ENCODE results near the gene CREB5.
"Not testable (repeated sequence)": the region's sequence is repeated elsewhere in the genome, so short reads cannot be mapped to it uniquely, and the experiment has no call there.

The CREB5 gene

DNA sequence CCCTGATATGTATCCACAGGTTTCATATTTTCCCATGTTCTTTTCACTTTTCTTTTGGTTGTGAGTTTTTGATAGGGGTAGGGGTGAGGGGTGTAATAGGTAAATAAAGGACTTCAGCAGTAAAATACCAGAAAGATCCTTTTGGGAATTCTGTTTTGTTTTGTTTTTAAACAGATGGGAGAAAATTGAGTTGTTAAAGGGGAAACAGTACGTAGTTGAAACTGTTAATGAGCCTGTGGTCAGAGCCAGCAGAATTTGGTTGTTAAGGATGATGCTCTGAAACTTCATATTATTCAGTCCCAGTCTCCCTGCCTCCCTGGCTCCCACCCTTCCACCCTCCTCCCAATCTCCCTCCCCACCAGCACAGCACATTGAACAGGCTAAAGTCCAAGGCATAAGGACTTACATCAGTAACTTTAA is 195.9 kb downstream of the CREB5 start:
- Histone ChIP-seq H3K9ac (ENCODE audit: low read length in 2 of 2) (no peak overlapping the region), H3K9me3 (ENCODE audit: control insufficient read depth in 2 of 2, low read length in 2 of 2) (no peaks in the 10 kb centered on the region), H3K4me1 (ENCODE audit: control insufficient read depth, insufficient read depth, low read length) (no peaks in the 10 kb centered on the region), H3K4me3 (ENCODE audit: low read length in 2 of 2) (no peak overlapping the region), H3K27me3 (ENCODE audit: control insufficient read depth in 1 of 2, insufficient read depth in 2 of 2, low read length in 2 of 2) (no peaks in the 10 kb centered on the region), H3K36me3 (ENCODE audit: control insufficient read depth in 2 of 2, insufficient read depth in 2 of 2, low read length in 2 of 2) (no peaks in the 10 kb centered on the region), H3K27ac (ENCODE audit: low read length) (no peak overlapping the region)

DNA sequence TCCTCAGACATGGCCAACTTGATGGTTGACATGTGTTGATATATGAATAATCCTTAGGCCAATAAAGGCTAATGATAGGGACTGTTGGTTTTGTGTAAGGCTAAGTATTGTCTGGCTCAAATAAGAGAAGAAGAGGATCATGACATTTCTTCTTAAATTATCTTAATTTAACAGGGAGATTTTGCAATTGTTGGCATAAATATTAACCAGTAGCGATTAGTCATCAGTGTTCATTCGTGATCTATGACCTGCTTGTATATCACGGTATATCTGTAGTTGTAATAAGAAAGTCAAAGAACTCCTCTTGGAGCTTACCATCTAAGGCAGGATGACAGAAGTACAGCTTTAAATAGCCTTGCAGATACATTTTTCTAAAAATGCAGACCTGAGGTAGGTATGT is 196.4 kb downstream of the CREB5 start:
- no peaks in the 10 kb centered on the region for H3K27me3 ChIP-seq (ENCODE audit: control insufficient read depth in 1 of 2, insufficient read depth in 2 of 2, low read length in 2 of 2)
- H3K27ac ChIP-seq (ENCODE audit: low read length) = no peak overlapping the region
- H3K36me3 ChIP-seq (ENCODE audit: control insufficient read depth in 2 of 2, insufficient read depth in 2 of 2, low read length in 2 of 2) = no peaks in the 10 kb centered on the region
- H3K4me3 ChIP-seq (ENCODE audit: low read length in 2 of 2) = no peak overlapping the region
- no peak overlapping the region for H3K9ac ChIP-seq (ENCODE audit: low read length in 2 of 2)
- H3K9me3 ChIP-seq (ENCODE audit: control insufficient read depth in 2 of 2, low read length in 2 of 2) = no peaks in the 10 kb centered on the region
- no peaks in the 10 kb centered on the region for H3K4me1 ChIP-seq (ENCODE audit: control insufficient read depth, insufficient read depth, low read length)

- no peak overlapping the region for H3K9ac ChIP-seq (ENCODE audit: low read length in 2 of 2)
- no peaks in the 10 kb centered on the region for H3K36me3 ChIP-seq (ENCODE audit: control insufficient read depth in 2 of 2, insufficient read depth in 2 of 2, low read length in 2 of 2)
- H3K27me3 ChIP-seq (ENCODE audit: control insufficient read depth in 1 of 2, insufficient read depth in 2 of 2, low read length in 2 of 2) = no peaks in the 10 kb centered on the region
- no peaks in the 10 kb centered on the region for H3K4me1 ChIP-seq (ENCODE audit: control insufficient read depth, insufficient read depth, low read length)
- no peak overlapping the region for H3K4me3 ChIP-seq (ENCODE audit: low read length in 2 of 2)
- H3K27ac ChIP-seq (ENCODE audit: low read length) = no peak overlapping the region
- no peaks in the 10 kb centered on the region for H3K9me3 ChIP-seq (ENCODE audit: control insufficient read depth in 2 of 2, low read length in 2 of 2)
Observed at GRCh38 chr7:28609608-28610007, 197.3 kb downstream of the CREB5 start.

GRCh38 chr7:28611399-28611897 is 199.1 kb downstream of the CREB5 start:
- not testable (repeated sequence) for H3K36me3 ChIP-seq (ENCODE audit: control insufficient read depth in 2 of 2, insufficient read depth in 2 of 2, low read length in 2 of 2); H3K4me1 ChIP-seq (ENCODE audit: control insufficient read depth, insufficient read depth, low read length); H3K27ac ChIP-seq (ENCODE audit: low read length); H3K9me3 ChIP-seq (ENCODE audit: control insufficient read depth in 2 of 2, low read length in 2 of 2); H3K4me3 ChIP-seq (ENCODE audit: low read length in 2 of 2); H3K27me3 ChIP-seq (ENCODE audit: control insufficient read depth in 1 of 2, insufficient read depth in 2 of 2, low read length in 2 of 2); H3K9ac ChIP-seq (ENCODE audit: low read length in 2 of 2)

DNA sequence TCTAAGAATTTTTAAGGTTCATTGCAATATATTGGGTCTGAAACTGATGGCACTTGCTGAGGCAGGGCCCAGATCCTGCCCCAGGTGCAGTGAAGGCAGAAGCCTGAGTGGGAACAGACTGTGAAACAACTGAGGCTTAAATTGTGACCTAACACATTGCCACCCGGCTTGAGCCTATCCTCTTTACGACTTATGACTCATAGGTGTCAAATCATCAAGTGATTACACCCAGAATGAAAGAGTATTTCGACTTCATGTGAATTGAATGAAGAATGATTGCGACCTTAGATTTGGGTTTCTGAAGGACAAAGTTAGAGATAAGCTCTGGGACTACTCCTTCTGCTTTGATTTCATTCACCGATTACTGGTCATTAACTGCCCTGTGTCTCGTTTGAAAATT is 200.9 kb downstream of the CREB5 start:
- no peak overlapping the region for H3K4me3 ChIP-seq (ENCODE audit: low read length in 2 of 2)
- no peaks in the 10 kb centered on the region for H3K36me3 ChIP-seq (ENCODE audit: control insufficient read depth in 2 of 2, insufficient read depth in 2 of 2, low read length in 2 of 2)
- H3K27me3 ChIP-seq (ENCODE audit: control insufficient read depth in 1 of 2, insufficient read depth in 2 of 2, low read length in 2 of 2) = no peaks in the 10 kb centered on the region
- no peak overlapping the region for H3K27ac ChIP-seq (ENCODE audit: low read length)
- H3K9me3 ChIP-seq (ENCODE audit: control insufficient read depth in 2 of 2, low read length in 2 of 2) = no peaks in the 10 kb centered on the region
- H3K9ac ChIP-seq (ENCODE audit: low read length in 2 of 2) = no peak overlapping the region
- H3K4me1 ChIP-seq (ENCODE audit: control insufficient read depth, insufficient read depth, low read length) = no peaks in the 10 kb centered on the region

- Histone ChIP-seq H3K4me1 (ENCODE audit: control insufficient read depth, insufficient read depth, low read length) (peaks cover 3% of the 10 kb centered on the region), H3K4me3 (ENCODE audit: low read length in 2 of 2) (no peak overlapping the region), H3K27ac (ENCODE audit: low read length) (no peak overlapping the region), H3K27me3 (ENCODE audit: control insufficient read depth in 1 of 2, insufficient read depth in 2 of 2, low read length in 2 of 2) (no peaks in the 10 kb centered on the region), H3K36me3 (ENCODE audit: control insufficient read depth in 2 of 2, insufficient read depth in 2 of 2, low read length in 2 of 2) (no peaks in the 10 kb centered on the region), H3K9ac (ENCODE audit: low read length in 2 of 2) (no peak overlapping the region), H3K9me3 (ENCODE audit: control insufficient read depth in 2 of 2, low read length in 2 of 2) (no peaks in the 10 kb centered on the region)
Observed at GRCh38 chr7:28615091-28615490, 202.8 kb downstream of the CREB5 start.

- Histone ChIP-seq H3K9ac (ENCODE audit: low read length in 2 of 2) (no peak overlapping the region), H3K4me1 (ENCODE audit: control insufficient read depth, insufficient read depth, low read length) (peaks cover 3% of the 10 kb centered on the region), H3K4me3 (ENCODE audit: low read length in 2 of 2) (no peak overlapping the region), H3K36me3 (ENCODE audit: control insufficient read depth in 2 of 2, insufficient read depth in 2 of 2, low read length in 2 of 2) (no peaks in the 10 kb centered on the region), H3K27ac (ENCODE audit: low read length) (no peak overlapping the region), H3K27me3 (ENCODE audit: control insufficient read depth in 1 of 2, insufficient read depth in 2 of 2, low read length in 2 of 2) (no peaks in the 10 kb centered on the region), H3K9me3 (ENCODE audit: control insufficient read depth in 2 of 2, low read length in 2 of 2) (no peaks in the 10 kb centered on the region)
Observed at GRCh38 chr7:28617308-28617880, 205.1 kb downstream of the CREB5 start.

- H3K9me3 ChIP-seq (ENCODE audit: control insufficient read depth in 2 of 2, low read length in 2 of 2) = no peaks in the 10 kb centered on the region
- H3K9ac ChIP-seq (ENCODE audit: low read length in 2 of 2) = no peak overlapping the region
- H3K27me3 ChIP-seq (ENCODE audit: control insufficient read depth in 1 of 2, insufficient read depth in 2 of 2, low read length in 2 of 2) = no peaks in the 10 kb centered on the region
- no peaks in the 10 kb centered on the region for H3K36me3 ChIP-seq (ENCODE audit: control insufficient read depth in 2 of 2, insufficient read depth in 2 of 2, low read length in 2 of 2)
- no peak overlapping the region for H3K4me3 ChIP-seq (ENCODE audit: low read length in 2 of 2)
- H3K27ac ChIP-seq (ENCODE audit: low read length) = no peak overlapping the region
- H3K4me1 ChIP-seq (ENCODE audit: control insufficient read depth, insufficient read depth, low read length) = peaks cover 7% of the 10 kb centered on the region
Observed at GRCh38 chr7:28618383-28618782, 206.1 kb downstream of the CREB5 start.

- Histone ChIP-seq H3K27ac (ENCODE audit: low read length) (no peak overlapping the region), H3K4me3 (ENCODE audit: low read length in 2 of 2) (no peak overlapping the region), H3K27me3 (ENCODE audit: control insufficient read depth in 1 of 2, insufficient read depth in 2 of 2, low read length in 2 of 2) (no peaks in the 10 kb centered on the region)
Observed at GRCh38 chr7:28619256-28619655, 206.9 kb downstream of the CREB5 start.

GRCh38 chr7:28621369-28621841 is 209.1 kb downstream of the CREB5 start:
- Histone ChIP-seq H3K27me3 (ENCODE audit: control insufficient read depth in 1 of 2, insufficient read depth in 2 of 2, low read length in 2 of 2) (no peaks in the 10 kb centered on the region), H3K4me3 (ENCODE audit: low read length in 2 of 2) (no peak overlapping the region), H3K9me3 (ENCODE audit: control insufficient read depth in 2 of 2, low read length in 2 of 2) (no peaks in the 10 kb centered on the region), H3K27ac (ENCODE audit: low read length) (no peak overlapping the region), H3K4me1 (ENCODE audit: control insufficient read depth, insufficient read depth, low read length) (peaks cover 7% of the 10 kb centered on the region), H3K9ac (ENCODE audit: low read length in 2 of 2) (no peak overlapping the region), H3K36me3 (ENCODE audit: control insufficient read depth in 2 of 2, insufficient read depth in 2 of 2, low read length in 2 of 2) (no peaks in the 10 kb centered on the region)

More at GRCh38 chr7:28619256-28619655, 206.9 kb downstream of the CREB5 start:
- Histone ChIP-seq H3K36me3 (ENCODE audit: control insufficient read depth in 2 of 2, insufficient read depth in 2 of 2, low read length in 2 of 2) (no peaks in the 10 kb centered on the region), H3K9ac (ENCODE audit: low read length in 2 of 2) (no peak overlapping the region), H3K4me1 (ENCODE audit: control insufficient read depth, insufficient read depth, low read length) (peaks cover 7% of the 10 kb centered on the region), H3K9me3 (ENCODE audit: control insufficient read depth in 2 of 2, low read length in 2 of 2) (no peaks in the 10 kb centered on the region)

GRCh38 chr7:28623105-28623730 is 210.9 kb downstream of the CREB5 start:
- no peaks in the 10 kb centered on the region for H3K27me3 ChIP-seq (ENCODE audit: control insufficient read depth in 1 of 2, insufficient read depth in 2 of 2, low read length in 2 of 2)
- H3K9ac ChIP-seq (ENCODE audit: low read length in 2 of 2) = no peak overlapping the region
- no peaks in the 10 kb centered on the region for H3K9me3 ChIP-seq (ENCODE audit: control insufficient read depth in 2 of 2, low read length in 2 of 2)
- H3K4me1 ChIP-seq (ENCODE audit: control insufficient read depth, insufficient read depth, low read length) = peaks cover 7% of the 10 kb centered on the region
- no peak overlapping the region for H3K27ac ChIP-seq (ENCODE audit: low read length)
- H3K4me3 ChIP-seq (ENCODE audit: low read length in 2 of 2) = no peak overlapping the region
- no peaks in the 10 kb centered on the region for H3K36me3 ChIP-seq (ENCODE audit: control insufficient read depth in 2 of 2, insufficient read depth in 2 of 2, low read length in 2 of 2)

All from stomach smooth muscle (tissue), 2 donors.